HCT116 (cell line): ENCODE data around the gene TMA7. TPM values are rescaled to one million over a fixed set of nuclear protein-coding genes. Genes with fewer than 3 reads are reported as not detected.
A peak's percentile ranks its signal among the peaks of the same experiment; 100 is the strongest.

ENCODE experiments used
- ATAC-seq: fragments of 200-7000 bp; cut with Tn5 transposase; 2 replicates; pipeline ENCODE4 v1.9.1; 2020; ENCODE audit warnings: mild to moderate bottlenecking, moderate library complexity
- BruUV-seq: library from RNA; stranded (reverse); fragments of 400-500 nt; replicated peaks from 2 replicates; lab custom pipeline; 2021; lab: Mats Ljungman, UMichigan
- CTCF ChIA-PET: fragments of 300-600 bp; sonication (Branson Sonifier 250); formaldehyde crosslinking; loops from one replicate; lab custom pipeline; 2021; ENCODE audit warnings: antibody characterized with exemption; lab: Charles Lee
- POLR2A ChIA-PET: fragments of 300-600, 350-600 bp; sonication (Branson Sonifier 250); formaldehyde crosslinking; loops from one replicate; lab custom pipeline; 2021; ENCODE audit warnings: antibody characterized with exemption; lab: Charles Lee
- RAD21 ChIA-PET, 2 experiments: fragments of 300-600 bp; sonication (Branson Sonifier 250); formaldehyde crosslinking; loops; one replicate each; lab custom pipeline; 2023; ENCODE audit warnings: low total read pairs in 2 of 2; ENCODE audit not compliant: uncharacterized antibody in 2 of 2, unreplicated experiment in 2 of 2, low non-redundant PET in 1 of 2; lab: Charles Lee
- DNase-seq: peaks from one replicate; pipeline ENCODE4 v3.0.0-alpha.2; 2010; ENCODE audit warnings: low read depth, low spot score
- H2AFZ ChIP-seq: fragments of 200-600 bp; shearing (Covaris generic), sonication (generic); 2 replicates; pipeline ENCODE4 v1.6.1; 2017; ENCODE audit warnings: low read depth, mixed run types, mixed read lengths, antibody characterized with exemption, low read length; ENCODE audit not compliant: poor library complexity, severe bottlenecking
- H3K27ac ChIP-seq: 2 replicates; pipeline ENCODE4 v1.5.1; 2012; ENCODE audit warnings: low read depth, low read length
- H3K27me3 ChIP-seq: fragments of 200-600 bp; sonication (generic); 2 replicates; pipeline ENCODE4 v1.6.1; 2016; ENCODE audit warnings: mixed run types, low read length, mixed read lengths; ENCODE audit not compliant: insufficient read depth
- H3K36me3 ChIP-seq, 2 experiments: fragments of 200-500 bp in 1 of 2; fragments of 200-600 bp in 1 of 2; sonication (Bioruptor generic) in 1 of 2; sonication (generic) in 1 of 2; 2 replicates each; pipeline versions ENCODE4 v1.5.1 to v1.6.1; 2014 to 2016; ENCODE audit warnings: low read length in 2 of 2, inconsistent platforms in 1 of 2, mixed read lengths in 1 of 2, mixed run types in 1 of 2; ENCODE audit not compliant: insufficient read depth in 2 of 2, control insufficient read depth in 1 of 2
- H3K4me1 ChIP-seq, 2 experiments: fragments of 200-600 bp in 1 of 2; sonication (generic) in 1 of 2; 2 replicates each; pipeline versions ENCODE4 v1.5.1 to v1.6.1; 2012 to 2017; ENCODE audit warnings: low read length in 2 of 2, inconsistent platforms in 1 of 2, mild to moderate bottlenecking in 1 of 2, mixed read lengths in 1 of 2, mixed run types in 1 of 2, moderate library complexity in 1 of 2; ENCODE audit not compliant: insufficient read depth in 2 of 2, control insufficient read depth in 1 of 2
- H3K4me2 ChIP-seq: fragments of 200-600 bp; sonication (generic); 2 replicates; pipeline ENCODE4 v1.6.1; 2017; ENCODE audit warnings: mixed run types, low read length, mixed read lengths
- H3K4me3 ChIP-seq, 2 experiments: fragments of 200-600 bp in 1 of 2; sonication (generic) in 1 of 2; replicated peaks in 1 of 2; 2 replicates each; pipeline ENCODE4 v1.5.1; 2011 to 2016; ENCODE audit warnings: low read length in 2 of 2, control low read depth in 1 of 2, low read depth in 1 of 2, mild to moderate bottlenecking in 1 of 2, mixed read lengths in 1 of 2, mixed run types in 1 of 2
- H3K79me2 ChIP-seq: fragments of 200-600 bp; sonication (generic); 2 replicates; pipeline ENCODE4 v1.6.1; 2017; ENCODE audit warnings: mild to moderate bottlenecking, mixed run types, low read length, moderate library complexity, mixed read lengths; ENCODE audit not compliant: insufficient read depth
- H3K9ac ChIP-seq: fragments of 200-600 bp; sonication (generic); 2 replicates; pipeline ENCODE4 v1.6.1; 2016; ENCODE audit warnings: low read length, mixed read lengths
- H3K9me2 ChIP-seq: fragments of 200-600 bp; sonication (generic), shearing (Covaris generic); 2 replicates; pipeline ENCODE4 v1.6.1; 2017; ENCODE audit warnings: mixed run types, mild to moderate bottlenecking, moderate library complexity; ENCODE audit not compliant: insufficient read depth
- H3K9me3 ChIP-seq, 2 experiments: fragments of 200-500 bp in 1 of 2; fragments of 200-600 bp in 1 of 2; sonication (Bioruptor generic) in 1 of 2; sonication (generic) in 1 of 2; 2 replicates each; pipeline ENCODE4 v1.6.1; 2014 to 2017; ENCODE audit warnings: low read length in 2 of 2, mixed read lengths in 2 of 2, inconsistent platforms in 1 of 2, low read depth in 1 of 2, mild to moderate bottlenecking in 1 of 2, mixed run types in 1 of 2, moderate library complexity in 1 of 2; ENCODE audit not compliant: control insufficient read depth in 1 of 2, insufficient read depth in 1 of 2
- H4K20me1 ChIP-seq: fragments of 200-600 bp; sonication (generic), shearing (Covaris generic); 2 replicates; pipeline ENCODE4 v1.6.1; 2017; ENCODE audit warnings: mixed run types, mild to moderate bottlenecking, moderate library complexity; ENCODE audit not compliant: insufficient read depth
- ATF3 ChIP-seq: IDR thresholded peaks from 2 replicates; pipeline ENCODE4 v1.6.1; 2012
- FOSL1 ChIP-seq: IDR thresholded peaks from 2 replicates; pipeline ENCODE4 v1.6.1; 2012; ENCODE audit warnings: low read depth
- POLR2A ChIP-seq: IDR thresholded peaks from 2 replicates; pipeline ENCODE4 v1.7.0; 2011; ENCODE audit warnings: borderline replicate concordance; ENCODE audit not compliant: insufficient read depth, insufficient read length; ENCODE audit errors: extremely low read depth
- POLR2AphosphoS5 ChIP-seq: IDR thresholded peaks from 2 replicates; pipeline ENCODE4 v1.6.1; 2011; ENCODE audit warnings: mild to moderate bottlenecking, low read depth, low read length, moderate library complexity
- RAD21 ChIP-seq: IDR thresholded peaks from 2 replicates; pipeline ENCODE4 v1.6.1; 2012; ENCODE audit warnings: low read depth, mild to moderate bottlenecking
- SRF ChIP-seq: IDR thresholded peaks from 2 replicates; pipeline ENCODE4 v1.6.1; 2012; ENCODE audit warnings: low read depth
- YY1 ChIP-seq: IDR thresholded peaks from 2 replicates; pipeline ENCODE4 v1.6.1; 2011; ENCODE audit warnings: low read length, low read depth, moderate library complexity, mild to moderate bottlenecking; ENCODE audit not compliant: insufficient replicate concordance; ENCODE audit errors: extremely low read depth
- ZFX ChIP-seq: fragments of 450-650 bp; IDR thresholded peaks from 2 replicates; pipeline ENCODE4 v1.6.1; 2017
- ZNF274 ChIP-seq: fragments of 200-500 bp; sonication (Bioruptor generic); IDR thresholded peaks from 2 replicates; pipeline ENCODE4 v1.6.1; 2014; ENCODE audit warnings: mild to moderate bottlenecking, low read depth, low read length, inconsistent platforms
- intact Hi-C: fragments of 100-400 bp; cut with micrococcal nuclease; formaldehyde crosslinking; loops from 2 replicates; pipeline ENCODE4 v1.10.0; 2022
- total RNA-seq: library from RNA; stranded (reverse); gene quantifications from one replicate; pipeline ENCODE4 v1.2.1, GENCODE V29; 2021; ENCODE audit not compliant: unreplicated experiment
- TF ChIP-seq, protein P1 (sequence below): IDR thresholded peaks from 2 replicates; pipeline ENCODE4 v1.6.1; 2012
- TF ChIP-seq, protein P2 (sequence below): IDR thresholded peaks from 2 replicates; pipeline ENCODE4 v1.6.1; 2011; ENCODE audit warnings: mild to moderate bottlenecking, low read length, moderate library complexity; ENCODE audit not compliant: insufficient replicate concordance; ENCODE audit errors: extremely low read depth

TMA7 gene
- total RNA-seq, 1 experiment from 2014 or later = 334 TPM

DNA sequence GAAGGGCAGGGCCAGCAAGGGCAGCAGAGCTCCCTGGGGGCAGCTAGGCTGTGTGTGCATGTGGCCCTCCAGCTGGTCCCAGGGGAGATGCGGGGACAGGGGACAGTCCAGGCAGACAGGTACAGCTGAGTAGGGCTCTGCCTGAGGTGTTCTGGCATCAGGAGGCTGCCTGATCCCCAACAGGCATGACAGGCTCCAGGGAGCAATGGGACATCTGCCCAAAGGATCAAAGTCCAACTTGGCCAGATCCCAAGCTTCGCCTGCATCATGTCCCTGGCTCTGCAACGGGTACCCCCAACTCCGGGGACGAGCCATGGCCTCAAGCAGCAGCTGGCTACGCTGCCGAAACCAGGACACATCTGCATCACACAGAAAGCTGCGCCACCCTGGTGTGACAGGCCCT, 28.3 kb downstream of the TMA7 start:
- Histone ChIP-seq H3K36me3 (peaks cover 0 to 16% of the 10 kb centered on the region in 2 experiments; a peak in 1 of 4 replicates), H3K9me2 (no peaks in the 10 kb centered on the region)
- DNase-seq = no peak
- BruUV-seq = no TSS peak
- TF ChIP-seq POLR2A = no peak
- no peak for TF ChIP-seq ATF3
- no peak for TF ChIP-seq FOSL1
- no peak for TF ChIP-seq ZFX
- TF ChIP-seq POLR2AphosphoS5 = peak; percentile 30; the same call in 1 of the 2 replicates
- TF ChIP-seq, protein P1, sequence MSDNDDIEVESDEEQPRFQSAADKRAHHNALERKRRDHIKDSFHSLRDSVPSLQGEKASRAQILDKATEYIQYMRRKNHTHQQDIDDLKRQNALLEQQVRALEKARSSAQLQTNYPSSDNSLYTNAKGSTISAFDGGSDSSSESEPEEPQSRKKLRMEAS = no peak
- no peak for TF ChIP-seq ZNF274
- TF ChIP-seq, all 23 proteins: peak for 1
- ATAC-seq = no peak
- 0 out of 2 replicates have a peak overlapping the region, but pooled peaks have one; percentile 82 for H3K9ac ChIP-seq
- H3K4me3 ChIP-seq = no peak overlapping the region
- H3K79me2 ChIP-seq = peaks cover 57% of the 10 kb centered on the region
- no peak overlapping the region for H2AFZ ChIP-seq
- no peak overlapping the region; the same call in 1 of the 2 replicates for H3K27ac ChIP-seq
- no peaks in the 10 kb centered on the region for H4K20me1 ChIP-seq
- RAD21 ChIA-PET = no interaction called here
- POLR2A ChIA-PET = no interaction called here
- H3K4me2 ChIP-seq = no peak overlapping the region
- CTCF ChIA-PET = no interaction called here
- H3K4me1 ChIP-seq = peaks cover 23 to 46% of the 10 kb centered on the region in 2 experiments
- intact Hi-C loops = no loop called here
- H3K27me3 ChIP-seq = no peaks in the 10 kb centered on the region
- H3K9me3 ChIP-seq = no peaks in the 10 kb centered on the region

GRCh38 chr3:48469046-48469915, 29.2 kb downstream of the TMA7 start:
- Histone ChIP-seq H3K9ac (no peak overlapping the region), H3K9me3 (no peaks in the 10 kb centered on the region), H3K9me2 (no peaks in the 10 kb centered on the region), H3K27me3 (no peaks in the 10 kb centered on the region), H2AFZ (no peak overlapping the region), H4K20me1 (no peaks in the 10 kb centered on the region), H3K4me3 (no peak overlapping the region), H3K4me1 (peaks cover 31 to 53% of the 10 kb centered on the region in 2 experiments), H3K79me2 (peaks cover 57% of the 10 kb centered on the region), H3K36me3 (peaks cover 0 to 14% of the 10 kb centered on the region in 2 experiments; a peak in 1 of 4 replicates), H3K27ac (no peak overlapping the region), H3K4me2 (no peak overlapping the region)
- RAD21 ChIA-PET = no interaction called here
- CTCF ChIA-PET = no interaction called here
- DNase-seq = no peak
- intact Hi-C loops = no loop called here
- ATAC-seq = no peak
- POLR2A ChIA-PET = no interaction called here
- no TSS peak for BruUV-seq
- no peak for TF ChIP-seq YY1
- TF ChIP-seq RAD21 = no peak
- TF ChIP-seq, protein P2, sequence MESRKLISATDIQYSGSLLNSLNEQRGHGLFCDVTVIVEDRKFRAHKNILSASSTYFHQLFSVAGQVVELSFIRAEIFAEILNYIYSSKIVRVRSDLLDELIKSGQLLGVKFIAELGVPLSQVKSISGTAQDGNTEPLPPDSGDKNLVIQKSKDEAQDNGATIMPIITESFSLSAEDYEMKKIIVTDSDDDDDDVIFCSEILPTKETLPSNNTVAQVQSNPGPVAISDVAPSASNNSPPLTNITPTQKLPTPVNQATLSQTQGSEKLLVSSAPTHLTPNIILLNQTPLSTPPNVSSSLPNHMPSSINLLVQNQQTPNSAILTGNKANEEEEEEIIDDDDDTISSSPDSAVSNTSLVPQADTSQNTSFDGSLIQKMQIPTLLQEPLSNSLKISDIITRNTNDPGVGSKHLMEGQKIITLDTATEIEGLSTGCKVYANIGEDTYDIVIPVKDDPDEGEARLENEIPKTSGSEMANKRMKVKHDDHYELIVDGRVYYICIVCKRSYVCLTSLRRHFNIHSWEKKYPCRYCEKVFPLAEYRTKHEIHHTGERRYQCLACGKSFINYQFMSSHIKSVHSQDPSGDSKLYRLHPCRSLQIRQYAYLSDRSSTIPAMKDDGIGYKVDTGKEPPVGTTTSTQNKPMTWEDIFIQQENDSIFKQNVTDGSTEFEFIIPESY = no peak
- no peak for TF ChIP-seq POLR2AphosphoS5
- TF ChIP-seq, protein P1 = no peak
- no peak for TF ChIP-seq SRF
- TF ChIP-seq, all 23 proteins: peak for 0
